Stimulated activated CD8-positive, alpha-beta memory T cell treated with anti-CD3 and anti-CD28 coated beads, Interleukin-7, amount 100 ng/mL, for 4 hours (primary cell): ENCODE results near the gene YTHDF1.

Source experiments
- DNase-seq, 2 donors: peaks; one replicate each; pipeline ENCODE4 v3.0.0-alpha.2; 2020; ENCODE audit warnings: low read depth in 2 of 2

Gene YTHDF1

GRCh38 chr20:63248835-63249591 lies 33.1 kb upstream of the YTHDF1 start:
- DNase-seq: no peak

GRCh38 chr20:63247671-63248228 lies 31.8 kb upstream of the YTHDF1 start:
- DNase-seq: no peak

DNA sequence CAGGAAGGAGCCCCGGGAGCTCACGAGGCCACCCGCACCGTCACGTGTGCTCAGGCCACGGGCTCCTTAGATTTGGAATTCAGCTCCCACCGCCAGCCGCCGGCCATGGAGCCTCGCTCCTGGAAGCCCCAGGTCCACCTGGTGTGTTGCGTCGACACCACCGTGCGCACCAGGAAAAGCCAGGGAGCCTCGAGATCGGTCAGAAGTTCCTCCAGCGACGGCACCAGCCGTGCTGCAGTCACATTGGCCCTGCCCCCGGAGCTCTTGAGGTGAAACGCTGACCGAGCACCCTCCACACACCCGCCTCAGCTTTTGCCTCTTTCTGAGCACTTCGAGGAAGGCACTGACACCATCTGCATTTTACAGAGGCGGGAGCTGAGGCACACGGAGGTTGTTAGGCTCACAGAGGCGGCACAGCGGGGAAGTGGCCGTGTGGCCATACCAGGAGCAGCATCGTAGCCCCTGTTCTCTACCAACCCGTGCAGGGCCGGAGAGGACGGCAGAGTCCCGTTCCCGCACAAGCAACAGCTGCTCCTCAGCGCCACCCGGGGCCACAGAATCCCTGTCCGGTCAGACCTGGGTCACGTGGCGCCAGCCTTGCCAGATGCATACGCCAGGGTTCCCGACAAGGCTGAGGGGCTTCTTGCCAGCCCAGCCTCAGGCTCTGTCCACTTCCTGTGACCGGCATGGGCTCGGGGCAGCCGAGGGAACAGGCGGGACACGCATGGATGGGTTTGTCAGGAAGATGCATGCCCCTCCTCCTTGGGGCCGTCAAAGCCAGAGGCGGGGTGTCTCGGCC lies 30.8 kb upstream of the YTHDF1 start:
- no peak for DNase-seq

DNA sequence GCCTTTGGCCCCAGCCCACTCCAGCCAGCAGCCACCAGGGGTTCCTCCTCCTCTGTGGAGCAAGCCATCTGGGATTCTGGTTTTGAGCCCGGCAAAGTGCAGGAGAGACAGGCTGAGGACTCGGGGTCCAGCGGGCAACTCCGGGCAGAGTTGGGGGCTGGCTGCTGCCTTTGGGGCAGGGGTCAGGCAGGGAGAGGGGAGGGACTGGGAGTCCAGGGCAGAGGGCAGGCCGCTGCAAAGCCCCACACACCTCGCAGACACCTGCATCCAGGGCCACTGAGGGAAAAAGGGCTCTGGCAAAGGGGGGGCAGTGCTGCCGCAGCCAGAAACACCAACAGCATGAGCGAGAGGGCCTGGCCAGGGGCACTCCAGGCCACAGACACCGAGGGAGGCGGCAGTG lies 28.5 kb upstream of the YTHDF1 start:
- no peak for DNase-seq

GRCh38 chr20:63243604-63244247 lies 27.8 kb upstream of the YTHDF1 start:
- no peak for DNase-seq

DNA sequence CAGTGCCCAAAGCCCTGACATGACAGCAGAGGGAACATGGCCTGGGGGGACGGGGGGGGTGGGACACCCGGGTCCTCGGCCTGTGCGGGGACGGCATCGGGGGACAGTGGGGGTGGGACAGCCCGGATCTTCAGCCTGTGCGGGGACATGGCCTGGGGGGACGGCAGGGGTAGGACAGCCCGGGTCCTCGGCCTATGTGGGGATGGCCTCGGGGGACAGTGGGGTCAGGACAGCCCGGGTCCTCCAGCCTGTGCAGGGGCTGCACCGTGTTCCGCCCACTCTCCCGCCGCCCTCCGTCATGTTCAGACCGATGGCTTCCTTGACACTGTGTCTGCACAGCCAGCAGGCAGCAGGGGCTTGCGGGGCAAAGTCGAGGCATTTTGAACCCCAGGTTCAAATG lies 26.8 kb upstream of the YTHDF1 start:
- DNase-seq: no peak

DNA sequence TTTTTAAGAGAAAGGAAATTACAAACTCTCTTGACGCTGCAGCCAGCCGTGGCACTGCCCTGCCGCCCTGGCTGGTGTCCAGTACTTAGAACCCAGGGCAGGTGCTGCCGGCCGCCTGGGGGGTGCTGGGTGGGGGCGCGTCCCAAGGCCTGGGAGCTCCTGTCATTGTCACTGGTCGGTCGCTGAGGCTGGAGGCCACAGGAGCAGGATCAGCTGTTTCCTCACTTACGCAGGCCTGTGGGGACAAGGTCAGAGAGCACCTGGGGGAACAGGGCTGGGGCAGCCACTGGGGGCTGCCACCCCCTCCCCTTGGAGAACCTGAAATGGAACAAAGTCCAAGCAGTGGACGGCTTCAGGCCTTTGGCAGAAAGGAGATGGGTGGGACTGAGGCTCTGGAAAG lies 25.3 kb upstream of the YTHDF1 start:
- DNase-seq: no peak

- no peak for DNase-seq
Observed at GRCh38 chr20:63240004-63240403, 24.1 kb upstream of the YTHDF1 start.

DNA sequence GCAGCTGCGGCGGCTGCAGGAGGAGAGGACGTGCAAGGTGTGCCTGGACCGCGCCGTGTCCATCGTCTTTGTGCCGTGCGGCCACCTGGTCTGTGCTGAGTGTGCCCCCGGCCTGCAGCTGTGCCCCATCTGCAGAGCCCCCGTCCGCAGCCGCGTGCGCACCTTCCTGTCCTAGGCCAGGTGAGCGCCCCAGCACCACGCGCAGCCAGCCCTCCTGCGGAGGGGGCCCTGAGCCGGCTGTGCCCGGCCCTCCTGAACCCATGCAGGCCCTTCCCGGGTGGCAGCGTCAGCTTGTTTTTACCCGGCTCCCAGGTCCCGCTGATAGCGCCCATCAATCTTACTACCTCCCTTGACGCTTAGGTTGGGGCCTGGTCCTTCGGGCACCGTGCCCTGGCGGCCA lies 23.5 kb upstream of the YTHDF1 start:
- no peak for DNase-seq

GRCh38 chr20:63238514-63239125 lies 22.7 kb upstream of the YTHDF1 start:
- no peak for DNase-seq

- DNase-seq: no peak
Observed at GRCh38 chr20:63238031-63238430, 22.1 kb upstream of the YTHDF1 start.

DNA sequence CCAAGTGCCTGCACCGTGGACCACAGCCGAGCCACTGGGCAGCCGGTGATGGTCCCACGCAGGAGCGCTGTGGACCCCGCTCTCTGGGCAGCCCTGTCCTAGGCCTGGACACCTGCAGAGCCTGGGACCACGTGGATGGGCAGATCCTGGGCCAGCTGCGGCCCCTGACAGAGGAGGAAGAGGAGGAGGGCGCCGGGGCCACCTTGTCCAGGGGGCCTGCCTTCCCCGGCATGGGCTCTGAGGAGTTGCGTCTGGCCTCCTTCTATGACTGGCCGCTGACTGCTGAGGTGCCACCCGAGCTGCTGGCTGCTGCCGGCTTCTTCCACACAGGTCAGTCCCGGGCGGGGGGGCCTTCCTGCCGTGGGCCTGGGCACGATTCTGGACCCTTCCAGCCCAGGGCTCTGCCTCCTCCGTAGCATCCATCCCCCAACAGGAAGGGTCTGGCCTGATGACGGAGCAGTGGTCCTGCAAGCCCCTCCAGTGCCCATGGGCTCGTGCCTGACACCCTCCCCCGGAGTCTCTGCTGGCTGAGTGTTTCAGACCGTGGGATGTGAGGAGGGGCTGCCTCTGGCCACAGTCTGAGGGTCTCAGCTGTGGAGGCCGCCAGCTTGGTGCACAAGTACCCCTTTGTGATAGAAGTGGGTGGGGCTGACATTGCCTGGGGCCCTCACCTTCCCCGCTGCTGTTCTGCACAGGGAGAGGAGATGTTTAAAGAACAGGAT lies 20.3 kb upstream of the YTHDF1 start:
- DNase-seq: no peak

DNA sequence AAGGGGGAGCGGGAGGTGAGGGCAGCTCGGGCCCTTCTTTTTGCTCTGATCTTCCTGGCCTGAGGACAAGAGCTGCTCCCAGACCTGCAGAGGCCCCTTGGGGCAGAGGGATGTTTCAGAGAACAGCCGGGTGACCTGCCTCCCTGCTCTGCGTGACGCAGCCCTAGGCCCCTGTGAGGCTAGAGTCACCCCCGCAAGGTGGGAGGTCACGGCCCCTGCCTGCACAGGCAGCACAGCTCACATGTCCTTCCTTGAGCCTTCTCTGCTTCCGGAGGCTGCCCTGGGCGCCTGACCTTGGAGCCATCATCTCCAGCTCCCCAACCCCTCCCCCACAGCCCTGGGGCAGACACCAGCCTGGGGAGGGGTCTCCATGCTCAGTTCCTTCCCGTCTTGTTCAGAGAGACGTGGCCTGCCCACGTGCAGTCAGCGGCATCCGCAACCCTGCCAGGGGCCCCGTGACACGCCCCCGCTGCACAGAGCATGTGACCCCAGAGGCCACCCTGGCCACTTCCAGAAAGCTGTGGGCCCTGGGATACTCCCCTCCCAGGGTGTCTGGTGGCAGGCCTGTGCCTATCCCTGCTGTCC lies 19.6 kb upstream of the YTHDF1 start, which contains the start of gene BIRC7:
Gene BIRC7 (plus strand): TSS at position 507 of the 585 bp plus-strand sequence. CDS start 192 bp downstream, outside the sequence.
- DNase-seq: no peak

GRCh38 chr20:63234693-63235398 lies 18.9 kb upstream of the YTHDF1 start:
- no peak for DNase-seq

- DNase-seq: no peak
Observed at GRCh38 chr20:63233924-63234323, 18.0 kb upstream of the YTHDF1 start.

GRCh38 chr20:63233061-63233344 lies 17.1 kb upstream of the YTHDF1 start:
- no peak for DNase-seq

- DNase-seq: no peak
Observed at GRCh38 chr20:63232235-63233060, 16.5 kb upstream of the YTHDF1 start.

DNA sequence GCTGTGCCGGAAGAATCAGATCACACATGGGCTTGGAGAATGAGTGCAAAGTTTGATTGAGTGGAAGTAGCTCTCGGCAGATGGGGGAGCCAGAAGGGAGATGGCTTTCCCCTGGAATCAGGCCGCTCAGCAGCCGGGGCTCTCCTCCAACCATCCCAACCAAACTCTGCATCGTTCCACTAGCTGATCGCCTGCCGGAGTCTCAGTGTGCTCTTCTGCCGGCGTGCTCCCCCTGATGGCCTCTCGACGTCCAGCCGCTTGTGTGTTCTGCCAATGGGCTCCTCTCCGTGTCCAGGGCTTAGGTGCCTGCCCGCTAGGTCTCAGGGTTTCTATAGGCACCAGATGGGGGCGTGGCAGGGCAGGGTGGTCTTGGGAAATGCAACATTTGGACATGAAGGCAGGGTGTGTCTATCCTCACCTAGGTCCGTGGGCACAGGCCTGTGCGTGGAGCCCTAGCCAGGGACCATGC lies 14.9 kb upstream of the YTHDF1 start:
- DNase-seq: no peak

- no peak for DNase-seq
Observed at GRCh38 chr20:63228806-63229205, 12.9 kb upstream of the YTHDF1 start.
